Measurements from ENCODE around the gene KCNQ5. TPM values are rescaled to one million over a fixed set of nuclear protein-coding genes. Genes with fewer than 3 reads are reported as not detected.

Gene KCNQ5
- total and polyA plus RNA-seq, 2 of the 8 experiments (the other 6 are each of a cell fraction or from before 2014, with no cell fraction given) = 0.83 to 1.2 TPM

- TF ChIP-seq CTCF (IDR thresholded peaks at IDR 0.05; ENCODE audit: control extremely low read depth in 1 of 3, insufficient read depth in 1 of 3, low read depth in 1 of 3, low read length in 3 of 3) = no peak
- no peak for TF ChIP-seq SIX5 (IDR thresholded peaks at IDR 0.05; ENCODE audit: low read depth, low read length)
These were observed 89.9 kb downstream of the KCNQ5 start (continued) for GRCh38 chr6:72711731-72712130.

All from H1 (cell line).